HG02571 (cell line): ENCODE measurements around the gene SPACA5.
"Not testable (repeated sequence)": the region's sequence is repeated elsewhere in the genome, so short reads cannot be mapped to it uniquely, and the experiment has no call there.

ENCODE experiments used
- ATAC-seq: cut with Tn5 transposase; IDR thresholded peaks from one replicate; pipeline ENCODE4 v1.9.1; 2021; ENCODE audit warnings: mild to moderate bottlenecking, moderate library complexity; ENCODE audit not compliant: unreplicated experiment

Gene SPACA5

DNA sequence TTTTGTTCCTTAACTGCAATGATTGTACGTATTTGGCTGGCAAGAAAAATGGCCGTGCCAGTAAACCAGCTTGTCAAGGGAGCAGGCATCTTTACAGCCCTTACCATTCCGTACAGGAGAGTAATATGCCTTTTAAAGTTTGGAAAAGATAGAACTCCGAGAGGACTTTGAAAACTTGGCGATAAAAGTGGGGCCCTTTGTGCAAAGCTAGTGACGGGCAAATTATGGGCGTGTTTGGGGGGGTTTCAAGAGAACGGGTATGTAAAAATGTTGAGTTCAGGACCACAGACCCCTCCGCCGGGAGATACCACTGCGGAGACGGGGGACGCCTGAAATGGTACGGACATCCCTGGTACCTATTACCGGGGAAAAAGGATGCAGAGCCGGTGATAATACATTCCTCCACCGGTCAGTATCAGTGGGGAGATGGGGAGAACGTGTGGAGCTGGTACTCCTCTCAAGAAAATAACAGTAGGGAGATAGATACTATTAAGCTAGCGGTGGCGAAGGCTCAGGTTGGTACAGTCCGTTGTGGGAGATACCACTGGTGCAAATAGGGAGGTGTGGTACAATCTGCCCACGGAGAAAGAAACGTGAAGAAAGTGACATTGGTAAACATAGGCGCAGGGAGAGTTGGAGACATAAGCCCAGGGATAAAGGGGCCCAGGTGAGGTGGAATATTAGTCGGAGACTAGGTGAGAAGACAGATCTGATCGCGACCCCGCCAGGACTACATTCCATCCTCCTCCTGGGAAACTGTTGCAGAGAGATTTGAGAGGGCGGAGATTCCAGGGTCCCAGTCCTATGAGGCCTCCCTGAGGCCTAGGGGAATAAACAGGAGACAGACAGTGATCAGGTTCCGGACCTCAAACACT lies 14.5 kb downstream of the SPACA5 start:
- no peak for ATAC-seq

DNA sequence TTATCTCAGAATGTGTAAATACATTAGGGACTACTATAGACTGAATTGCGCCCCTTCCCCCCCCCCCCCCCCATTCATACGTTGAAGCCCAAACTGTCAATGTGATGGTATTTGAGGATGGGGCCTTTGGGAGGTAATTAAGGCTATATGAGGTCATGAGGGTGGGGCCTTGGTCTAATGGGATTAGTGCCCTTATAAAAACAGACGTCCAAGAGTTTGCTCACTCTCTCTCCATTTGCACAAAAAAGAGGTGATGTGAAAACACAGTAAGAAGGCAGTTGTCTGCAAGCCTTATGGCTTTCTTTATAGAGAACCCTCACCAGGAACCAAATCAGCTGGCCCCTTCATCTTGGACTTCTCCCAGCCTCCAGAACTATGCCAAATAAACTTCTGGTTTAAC lies 15.3 kb downstream of the SPACA5 start:
- ATAC-seq, result no peak

DNA sequence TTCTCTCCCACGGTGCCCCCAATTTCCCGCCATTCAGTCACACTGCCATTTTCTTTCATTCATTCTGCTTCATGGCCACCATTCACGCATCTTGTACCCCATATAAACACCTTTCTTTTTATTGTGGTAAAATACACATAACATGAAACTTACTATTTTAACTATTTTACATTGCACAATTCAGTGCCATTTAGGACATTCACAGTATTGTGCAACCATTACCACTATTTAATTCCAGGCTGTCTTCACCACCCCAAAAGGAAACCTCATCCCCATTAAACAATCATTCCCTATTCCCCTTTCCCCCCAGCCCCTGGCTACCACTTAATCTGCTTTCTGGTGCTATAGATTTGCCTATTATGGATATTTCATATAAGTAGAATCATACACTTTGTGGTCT lies 15.9 kb downstream of the SPACA5 start:
- no peak for ATAC-seq

DNA sequence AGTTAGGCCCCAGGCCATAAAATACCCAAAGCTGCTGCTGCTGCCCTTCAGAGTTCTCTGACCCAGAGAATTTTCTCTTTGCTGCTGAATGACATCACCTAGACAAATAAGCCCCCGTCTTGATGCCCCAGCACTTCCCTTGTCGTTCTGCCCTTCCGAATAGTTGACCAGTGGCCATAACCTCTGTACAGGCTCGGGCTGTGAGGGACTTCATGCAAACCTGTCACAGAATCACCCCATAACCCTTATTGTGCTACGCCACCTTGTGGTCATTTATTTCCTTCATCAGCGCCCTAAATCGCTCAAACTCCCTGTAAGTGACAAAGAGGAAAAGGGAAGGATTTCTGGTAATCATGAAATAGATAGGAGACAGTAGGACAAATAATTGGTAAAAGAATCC lies 18.8 kb downstream of the SPACA5 start:
- ATAC-seq, result no peak

DNA sequence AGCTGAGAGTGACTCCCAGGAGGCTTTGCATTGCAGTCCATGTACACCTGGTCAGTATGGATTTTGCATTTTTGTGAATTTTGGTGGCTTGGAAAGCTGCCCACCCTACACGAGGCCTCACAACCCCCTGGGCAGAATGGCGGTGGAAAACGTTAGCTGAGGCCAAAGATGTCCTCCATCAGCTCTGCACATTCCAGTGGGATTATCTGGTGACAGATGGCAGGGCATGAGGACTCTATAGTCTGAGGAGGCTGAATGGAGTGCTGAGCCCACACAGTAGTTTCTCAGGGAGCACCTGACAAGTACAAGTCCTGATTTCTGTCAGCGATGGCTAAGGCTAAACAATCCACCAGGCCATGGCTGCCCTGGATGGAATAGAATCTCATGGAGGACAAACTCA lies 20.8 kb downstream of the SPACA5 start:
- ATAC-seq, result not testable (repeated sequence)

DNA sequence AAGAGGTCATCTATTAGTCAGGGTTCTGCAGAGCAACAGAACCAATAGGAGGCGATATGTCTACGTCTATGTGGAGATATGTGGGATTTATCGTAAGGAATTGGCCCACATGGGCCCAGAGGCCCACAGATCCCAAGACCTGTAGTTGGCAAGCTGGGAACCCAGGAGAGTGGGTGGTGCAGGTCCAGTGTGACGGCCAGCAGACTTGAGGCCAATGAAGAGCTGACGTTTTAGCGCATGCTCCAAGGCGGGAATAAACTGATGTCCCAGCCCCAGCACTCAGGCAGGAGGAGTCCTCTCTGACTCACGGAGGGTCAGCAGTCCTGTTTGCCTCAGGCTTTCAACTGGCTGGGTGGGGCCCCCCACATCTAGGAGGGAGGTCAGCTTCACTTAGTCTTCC lies 21.3 kb downstream of the SPACA5 start:
- ATAC-seq, result no peak

DNA sequence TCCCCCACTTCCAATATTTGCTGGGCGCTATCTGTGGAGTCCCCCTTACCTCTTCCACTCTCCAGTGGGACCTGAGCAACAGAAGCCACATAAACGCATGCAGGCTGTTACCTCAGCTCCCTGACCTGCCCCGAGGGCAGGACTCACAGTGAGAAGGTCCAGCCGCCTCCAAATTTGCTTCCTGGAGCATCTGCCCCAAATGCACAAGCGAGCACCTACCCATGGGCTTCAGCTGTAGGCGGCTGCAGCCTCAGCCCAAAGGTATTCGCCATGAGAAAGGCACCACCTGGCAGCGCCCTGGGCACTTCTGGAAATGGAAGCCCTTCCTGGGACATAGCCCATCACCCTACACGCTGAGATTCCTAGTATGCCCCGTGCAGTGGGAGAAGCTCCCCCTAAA lies 23.4 kb downstream of the SPACA5 start:
- ATAC-seq, result no peak

DNA sequence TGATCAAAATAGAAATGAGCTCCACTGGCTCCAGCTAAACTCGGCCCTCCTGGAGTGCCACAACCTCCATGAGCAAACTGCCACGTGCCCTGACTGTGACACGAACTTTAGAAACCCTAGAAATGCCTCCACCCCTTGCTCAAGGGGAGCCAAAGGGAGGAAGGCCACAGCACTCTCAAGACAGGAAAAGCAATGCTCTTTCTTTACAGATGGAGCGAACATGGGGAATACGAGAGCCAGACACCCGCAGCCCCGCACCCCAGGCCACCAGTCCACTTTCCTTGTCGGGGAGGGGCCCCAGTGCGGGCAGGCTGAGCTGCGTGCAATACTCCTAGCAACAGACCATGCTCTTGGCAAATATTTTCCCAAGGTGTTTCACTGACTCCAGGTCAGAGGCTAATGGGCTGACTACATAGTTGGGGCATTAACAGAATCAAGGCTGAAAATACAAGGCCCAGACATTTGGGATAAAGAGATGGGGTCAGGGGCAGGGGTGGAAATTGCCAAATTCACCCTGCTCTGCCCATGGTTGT lies 23.9 kb downstream of the SPACA5 start:
- ATAC-seq, result not testable (repeated sequence)

DNA sequence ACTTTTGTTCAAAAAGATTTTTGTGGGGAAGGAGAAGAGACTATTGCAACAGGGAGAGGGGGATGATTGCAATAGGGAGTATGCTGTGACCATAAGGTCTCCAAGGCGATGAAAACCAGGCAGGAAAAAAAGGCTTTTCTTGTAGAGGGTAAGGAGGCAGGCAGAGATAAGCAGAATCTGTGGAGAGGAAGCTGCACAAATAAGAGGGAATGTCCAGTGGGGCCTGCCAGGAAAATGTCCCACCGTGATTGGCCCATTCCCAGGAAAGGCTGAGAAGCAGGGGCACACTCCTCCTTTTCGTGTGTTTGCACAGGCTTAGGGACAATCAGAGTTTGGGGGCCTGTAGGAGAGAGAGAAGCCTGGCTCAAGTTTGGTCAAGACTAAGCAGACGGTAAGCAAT lies 29.1 kb downstream of the SPACA5 start:
- ATAC-seq, result no peak

DNA sequence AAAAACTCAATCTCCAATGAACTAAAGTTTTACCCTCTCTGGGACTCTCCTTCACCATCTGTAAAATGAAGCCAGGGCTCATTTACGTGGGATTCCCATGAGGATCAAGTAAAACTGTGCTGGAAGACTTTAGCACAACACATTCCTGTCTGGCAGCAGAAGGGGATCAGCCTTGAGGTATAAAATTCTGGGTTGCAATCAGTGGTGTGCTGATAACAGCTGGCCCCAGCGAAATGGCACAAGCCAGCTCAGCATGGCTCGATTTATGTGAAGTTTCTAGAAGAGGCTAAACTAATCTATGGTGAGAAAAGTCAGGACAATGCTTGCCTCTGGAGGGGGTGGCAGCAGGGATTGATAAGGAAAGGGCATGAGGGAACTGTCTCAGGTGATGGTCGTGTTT lies 36.3 kb downstream of the SPACA5 start:
- no peak for ATAC-seq

DNA sequence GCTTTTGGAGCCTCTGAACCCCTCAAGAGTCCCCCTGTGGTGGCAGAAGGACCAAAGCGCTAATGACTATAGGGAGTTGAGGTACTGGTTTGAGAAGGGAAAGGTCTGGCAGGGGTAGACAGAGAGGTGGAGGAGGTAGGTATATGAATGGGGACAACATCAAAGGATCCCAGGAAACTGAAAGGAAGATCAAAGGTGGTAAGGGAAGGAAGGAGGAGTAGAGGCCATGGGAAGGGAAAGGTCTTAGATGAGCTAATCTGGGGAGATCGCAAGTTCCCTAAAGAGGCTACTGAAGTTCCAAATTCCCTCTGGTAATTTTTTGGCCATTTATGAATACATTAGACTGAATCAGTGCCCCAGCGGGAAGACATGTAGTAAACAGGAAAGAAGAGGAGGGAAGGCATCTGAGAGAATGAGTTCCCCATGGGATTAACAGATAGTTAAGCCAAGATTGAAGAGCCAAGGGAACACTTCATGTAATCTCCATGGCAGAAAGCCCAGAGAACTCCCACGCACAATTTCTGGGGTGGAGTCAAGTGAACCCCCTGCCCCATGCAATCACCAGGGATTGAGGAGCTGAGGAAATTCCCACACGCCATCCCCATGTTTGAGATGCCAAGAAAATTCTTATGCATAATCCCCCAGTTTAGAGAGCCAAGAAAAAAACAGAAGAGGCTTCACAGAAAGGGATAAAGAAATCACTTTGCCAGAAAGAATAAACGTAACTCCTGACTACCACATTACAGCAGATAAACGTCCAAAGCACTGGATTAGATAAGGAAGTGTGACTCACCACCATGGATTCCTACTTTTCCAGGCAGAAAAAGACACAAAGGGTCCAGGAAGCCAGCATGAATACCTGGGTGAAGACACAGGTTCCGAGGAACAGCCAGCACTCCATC lies 38.9 kb downstream of the SPACA5 start:
- ATAC-seq, result no peak

DNA sequence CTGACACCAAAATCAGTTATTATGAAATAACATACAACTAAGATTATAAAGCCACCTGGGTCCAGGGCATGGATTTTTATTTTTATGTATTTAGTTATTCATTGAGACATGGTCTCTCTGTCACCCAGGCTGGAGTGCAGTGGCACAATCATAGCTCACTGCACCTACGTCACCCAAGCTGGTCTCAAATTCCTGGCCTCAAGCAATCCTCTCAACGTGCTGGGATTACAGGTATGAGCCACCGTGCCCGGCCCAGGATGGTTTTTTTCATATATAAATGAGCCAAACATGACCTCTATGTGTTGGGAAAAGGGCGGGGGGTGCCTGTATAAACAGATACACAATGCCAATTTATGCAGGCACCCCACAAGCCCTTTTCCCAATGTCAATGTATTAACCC lies 40.1 kb downstream of the SPACA5 start:
- no peak for ATAC-seq

DNA sequence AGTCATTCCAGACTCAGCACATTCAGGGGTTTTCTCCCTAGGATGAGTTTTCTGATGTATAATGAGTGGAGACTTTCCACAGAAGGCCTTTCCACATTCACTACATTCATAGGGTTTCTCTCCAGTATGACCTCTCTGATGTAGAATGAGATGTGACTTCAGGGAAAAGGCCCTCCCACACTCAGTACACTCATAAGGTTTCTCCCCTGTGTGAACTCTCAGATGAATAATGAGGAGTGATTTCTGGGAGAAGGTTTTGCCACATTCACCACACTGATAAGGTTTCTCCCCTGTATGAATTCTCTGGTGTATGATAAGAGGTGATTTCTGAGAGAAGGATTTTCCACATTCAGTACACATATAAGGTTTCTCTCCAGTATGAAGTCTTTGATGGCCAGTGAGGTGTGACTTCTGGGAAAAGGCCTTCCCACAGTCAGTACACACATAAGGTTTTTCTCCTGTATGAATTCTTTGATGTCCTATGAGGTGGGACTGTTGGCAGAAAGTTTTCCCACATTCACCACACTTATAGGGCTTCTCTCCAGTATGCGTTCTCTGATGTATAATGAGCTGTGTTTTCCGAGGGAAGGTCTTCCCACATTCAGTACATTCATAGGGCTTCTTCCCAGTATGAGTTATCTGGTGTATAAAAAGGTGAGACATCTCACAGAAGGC lies 52.0 kb downstream of the SPACA5 start:
- ATAC-seq, result no peak

DNA sequence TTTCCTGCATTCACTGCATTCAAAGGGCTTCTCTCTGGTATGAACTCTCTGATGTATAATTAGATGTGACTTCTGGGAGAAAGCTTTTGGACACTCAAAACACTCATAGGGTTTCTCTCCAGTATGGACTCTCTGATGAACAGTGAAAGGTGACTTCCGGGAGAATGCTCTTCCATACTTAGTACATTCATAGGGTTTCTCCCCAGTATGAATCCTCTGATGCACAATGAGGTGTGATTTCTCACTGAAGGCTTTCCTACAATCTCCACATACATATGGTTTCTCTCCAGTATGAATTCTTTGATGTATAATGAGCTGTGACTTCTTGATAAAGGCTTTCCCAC lies 52.5 kb downstream of the SPACA5 start:
- ATAC-seq, result no peak
